ENCODE results near the gene JUNB.
"Not testable (repeated sequence)": the region's sequence is repeated elsewhere in the genome, so short reads cannot be mapped to it uniquely, and the experiment has no call there.

JUNB gene

DNA sequence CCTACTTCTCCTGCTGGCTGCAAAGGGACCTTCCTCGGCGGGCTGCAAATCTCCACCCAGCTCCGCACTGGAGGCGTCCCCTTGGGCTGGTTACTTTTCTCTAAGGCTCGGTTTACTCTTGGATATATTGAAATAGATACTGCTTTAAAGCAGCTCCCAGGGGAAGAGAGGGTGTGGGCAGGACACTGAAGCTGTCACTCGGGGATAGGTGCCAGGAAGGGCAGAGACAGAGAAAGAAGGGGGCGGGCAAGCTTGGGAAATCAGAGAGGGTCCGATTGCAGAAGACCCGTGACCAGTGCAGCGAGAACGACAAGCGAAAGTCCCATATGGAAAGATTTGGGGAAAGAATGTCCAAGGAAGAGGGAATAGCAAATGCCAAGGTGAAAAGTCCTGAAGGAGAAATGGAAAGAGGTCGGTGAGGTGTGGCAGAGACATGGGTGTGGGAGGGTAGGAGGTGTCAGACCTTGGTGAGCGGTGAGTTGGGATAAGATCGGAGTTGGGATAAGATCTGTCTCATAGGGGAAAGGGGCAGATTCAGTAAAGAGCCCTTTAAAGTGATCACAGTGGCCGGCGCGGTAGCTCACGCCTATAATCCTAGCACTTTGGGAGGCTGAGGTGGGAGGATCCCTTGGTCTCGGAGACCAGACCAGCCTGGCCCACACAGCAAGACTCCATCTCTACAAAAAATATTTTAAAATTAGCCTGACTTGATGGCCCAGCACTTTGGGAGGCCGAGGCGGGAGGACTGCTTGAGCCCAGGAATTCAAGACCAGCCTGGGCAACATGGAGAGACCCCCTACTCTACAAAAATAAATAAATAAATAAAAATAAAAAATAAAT, 11.2 kb downstream of the JUNB start:
- peaks cover 15% of the 10 kb centered on the region for H3K36me3 ChIP-seq (replicated peaks)
- H3K27me3 ChIP-seq (replicated peaks) = no peaks in the 10 kb centered on the region
- in situ Hi-C loops (cut with HindIII; ENCODE audit: low pct_ligation_motif_present, low sequenced_read_pairs) = no loop called here
- H3K4me3 ChIP-seq (ENCODE audit: low read depth, low read length) = peak overlapping the region; percentile 88
- TF ChIP-seq, protein P1, sequence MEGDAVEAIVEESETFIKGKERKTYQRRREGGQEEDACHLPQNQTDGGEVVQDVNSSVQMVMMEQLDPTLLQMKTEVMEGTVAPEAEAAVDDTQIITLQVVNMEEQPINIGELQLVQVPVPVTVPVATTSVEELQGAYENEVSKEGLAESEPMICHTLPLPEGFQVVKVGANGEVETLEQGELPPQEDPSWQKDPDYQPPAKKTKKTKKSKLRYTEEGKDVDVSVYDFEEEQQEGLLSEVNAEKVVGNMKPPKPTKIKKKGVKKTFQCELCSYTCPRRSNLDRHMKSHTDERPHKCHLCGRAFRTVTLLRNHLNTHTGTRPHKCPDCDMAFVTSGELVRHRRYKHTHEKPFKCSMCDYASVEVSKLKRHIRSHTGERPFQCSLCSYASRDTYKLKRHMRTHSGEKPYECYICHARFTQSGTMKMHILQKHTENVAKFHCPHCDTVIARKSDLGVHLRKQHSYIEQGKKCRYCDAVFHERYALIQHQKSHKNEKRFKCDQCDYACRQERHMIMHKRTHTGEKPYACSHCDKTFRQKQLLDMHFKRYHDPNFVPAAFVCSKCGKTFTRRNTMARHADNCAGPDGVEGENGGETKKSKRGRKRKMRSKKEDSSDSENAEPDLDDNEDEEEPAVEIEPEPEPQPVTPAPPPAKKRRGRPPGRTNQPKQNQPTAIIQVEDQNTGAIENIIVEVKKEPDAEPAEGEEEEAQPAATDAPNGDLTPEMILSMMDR (IDR thresholded peaks at IDR 0.05; ENCODE audit: low read depth, low read length, missing control alignments) = peak; percentile 35
- no peak overlapping the region for H3K27ac ChIP-seq
- no peak for DNase-seq

DNA sequence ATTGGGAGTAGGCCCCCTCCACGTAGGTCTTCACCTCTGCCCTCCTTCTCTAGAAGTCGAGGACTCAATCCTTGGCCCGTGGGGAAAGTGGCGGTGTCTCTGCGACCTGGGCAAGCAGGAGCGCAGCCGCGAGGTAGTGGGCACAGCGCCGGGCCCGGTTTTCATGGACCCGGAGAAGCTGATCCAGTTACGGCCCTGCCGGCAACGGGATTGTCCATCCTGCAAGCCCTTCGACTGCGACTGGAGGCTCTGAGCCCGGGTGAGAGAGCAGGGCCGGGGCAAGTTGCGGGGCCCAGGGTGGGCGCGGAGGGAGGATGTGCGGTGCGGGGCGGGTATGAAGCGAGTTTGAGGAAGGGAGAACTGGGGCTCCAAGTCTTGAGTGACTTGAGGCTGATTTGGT, 12.8 kb downstream of the JUNB start:
- TF ChIP-seq, protein P1 (IDR thresholded peaks at IDR 0.05; ENCODE audit: low read depth, low read length, missing control alignments) = no peak
- in situ Hi-C loops (cut with HindIII; ENCODE audit: low pct_ligation_motif_present, low sequenced_read_pairs) = no loop called here
- no peak overlapping the region for H3K27ac ChIP-seq
- no peaks in the 10 kb centered on the region for H3K27me3 ChIP-seq (replicated peaks)
- H3K4me3 ChIP-seq (ENCODE audit: low read depth, low read length) = no peak overlapping the region
- DNase-seq = no peak
- H3K36me3 ChIP-seq (replicated peaks) = peaks cover 11% of the 10 kb centered on the region

DNA sequence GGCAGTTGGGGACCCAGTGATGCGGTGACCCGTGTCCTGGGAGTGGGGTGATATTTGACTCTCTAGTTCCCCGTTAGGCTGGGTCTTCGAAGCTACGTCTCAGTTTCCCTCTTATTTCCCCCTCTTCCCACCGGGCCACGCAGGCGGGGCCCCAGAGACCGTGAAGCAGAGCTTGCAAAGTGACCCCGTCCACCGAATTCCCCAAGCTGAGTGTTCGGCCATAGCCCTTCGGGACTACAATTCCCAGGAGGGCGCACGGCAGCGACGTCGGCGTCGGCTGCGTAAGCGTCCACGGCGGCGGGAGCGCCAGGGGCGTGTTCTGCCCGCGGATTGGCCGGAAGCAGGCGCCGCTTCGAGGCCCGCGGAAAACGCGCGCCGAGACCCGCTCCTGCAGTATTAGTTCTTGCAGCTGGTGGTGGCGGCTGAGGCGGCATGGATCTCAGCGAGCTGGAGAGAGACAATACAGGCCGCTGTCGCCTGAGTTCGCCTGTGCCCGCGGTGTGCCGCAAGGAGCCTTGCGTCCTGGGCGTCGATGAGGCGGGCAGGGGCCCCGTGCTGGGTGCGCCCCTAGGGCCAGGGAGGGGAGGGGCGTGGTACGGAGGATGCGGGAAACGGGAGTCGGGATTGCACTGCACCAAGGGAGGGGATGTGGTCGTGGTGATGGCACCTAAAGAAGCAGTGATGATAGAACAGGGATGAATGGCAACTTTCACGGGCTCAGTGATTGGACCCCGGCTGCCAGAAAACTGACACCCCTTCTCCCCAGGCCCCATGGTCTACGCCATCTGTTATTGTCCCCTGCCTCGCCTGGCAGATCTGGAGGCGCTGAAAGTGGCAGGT, 15.2 kb downstream of the JUNB start, which contains the start of gene RNASEH2A:
RNASEH2A (plus strand) TSS at position 343 of the 840 bp plus-strand sequence; CDS start at position 433, 90 bp downstream.
- in situ Hi-C loops (cut with HindIII; ENCODE audit: low pct_ligation_motif_present, low sequenced_read_pairs) = no loop called here
- no peak within 1 kb of the TSS for H3K27ac ChIP-seq
- TF ChIP-seq, protein P1 (IDR thresholded peaks at IDR 0.05; ENCODE audit: low read depth, low read length, missing control alignments) = no peak

DNA sequence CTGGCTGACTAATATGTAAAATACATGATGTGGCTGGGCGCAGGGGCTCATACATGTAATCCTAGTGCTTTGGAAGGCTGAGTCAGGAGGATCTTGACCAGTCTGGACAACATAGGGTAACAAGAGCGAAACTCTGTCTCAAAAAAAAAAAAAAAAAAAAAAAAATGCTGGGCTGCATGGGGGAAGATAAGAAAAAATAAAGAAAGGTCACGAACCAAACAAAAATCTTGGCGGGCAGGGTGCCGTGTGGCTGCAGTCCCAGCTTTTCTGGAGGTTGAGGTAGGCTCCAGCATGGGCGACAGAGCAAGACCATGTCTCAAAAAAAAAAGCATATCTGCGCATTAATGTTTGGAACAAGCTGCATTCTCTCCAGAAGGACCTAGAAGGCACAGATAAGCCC, 23.8 kb downstream of the JUNB start:
- in situ Hi-C loops (cut with HindIII; ENCODE audit: low pct_ligation_motif_present, low sequenced_read_pairs) = no loop called here
- no peaks in the 10 kb centered on the region for H3K36me3 ChIP-seq (replicated peaks)

More for the DNA sequence above, 15.2 kb downstream of the JUNB start, which contains the start of gene RNASEH2A:
- Histone ChIP-seq H3K4me3 (ENCODE audit: low read depth, low read length) (peak within 1 kb of the TSS; percentile 77), H3K36me3 (replicated peaks) (no peaks in the 10 kb centered on the region), H3K27me3 (replicated peaks) (no peaks in the 10 kb centered on the region)
- peak; percentile 82 for DNase-seq

DNA sequence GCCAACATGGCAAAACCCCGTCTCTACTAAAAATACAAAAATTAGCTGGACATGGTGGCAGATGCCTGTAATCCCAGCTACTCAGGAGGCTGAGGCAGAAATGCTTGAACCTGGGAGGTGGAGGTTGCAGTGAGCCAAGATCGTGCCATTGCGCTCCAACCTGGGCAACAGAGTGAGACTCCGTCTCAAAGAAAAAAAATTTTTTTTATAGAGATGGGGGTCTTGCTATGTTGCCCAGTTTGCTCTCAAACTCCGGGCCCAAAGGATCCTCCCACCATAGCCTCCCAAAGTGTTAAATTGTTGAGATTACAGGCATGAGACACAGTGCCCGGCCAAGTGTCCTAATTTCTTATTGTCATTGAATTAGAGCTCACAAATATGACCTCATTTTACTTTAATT, 25.9 kb downstream of the JUNB start:
- H3K27me3 ChIP-seq (replicated peaks); DNase-seq; H3K36me3 ChIP-seq (replicated peaks); in situ Hi-C loops (cut with HindIII; ENCODE audit: low pct_ligation_motif_present, low sequenced_read_pairs); H3K4me3 ChIP-seq (ENCODE audit: low read depth, low read length); H3K27ac ChIP-seq: not testable (repeated sequence)

More for the DNA sequence above, 23.8 kb downstream of the JUNB start:
- Histone ChIP-seq H3K27me3 (replicated peaks) (no peaks in the 10 kb centered on the region), H3K4me3 (ENCODE audit: low read depth, low read length) (no peak overlapping the region), H3K27ac (no peak overlapping the region)
- DNase-seq = no peak
- TF ChIP-seq, protein P1 (IDR thresholded peaks at IDR 0.05; ENCODE audit: low read depth, low read length, missing control alignments) = no peak

DNA sequence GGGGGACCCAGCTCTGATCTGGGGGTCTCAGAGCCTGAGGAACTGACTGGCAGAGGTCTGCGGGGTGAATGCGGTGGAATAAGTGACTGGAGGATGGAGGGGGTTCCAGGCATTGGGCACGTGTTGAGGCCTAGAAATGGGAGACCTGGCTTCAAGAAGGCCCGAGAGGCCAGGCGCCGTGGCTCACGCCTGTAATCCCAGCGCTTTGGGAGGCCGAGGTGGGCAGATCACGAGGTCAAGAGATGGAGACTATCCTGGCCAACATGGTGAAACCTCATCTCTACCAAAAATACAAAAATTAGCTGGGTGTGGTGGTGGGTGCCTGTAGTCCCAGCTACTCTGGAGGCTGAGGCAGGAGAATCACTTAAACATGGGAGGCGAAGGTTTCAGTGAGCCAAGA, 26.5 kb downstream of the JUNB start:
- H3K27me3 ChIP-seq (replicated peaks); DNase-seq; H3K36me3 ChIP-seq (replicated peaks); in situ Hi-C loops (cut with HindIII; ENCODE audit: low pct_ligation_motif_present, low sequenced_read_pairs); H3K27ac ChIP-seq; H3K4me3 ChIP-seq (ENCODE audit: low read depth, low read length): not testable (repeated sequence)

Measured in brain microvascular endothelial cell (primary cell).